ENCODE results near the gene RNF25. TPM values are rescaled to one million over a fixed set of nuclear protein-coding genes. Genes with fewer than 3 reads are reported as not detected.

The RNF25 gene
- total and polyA plus RNA-seq, 2 of the 8 experiments (the other 6 are each of a cell fraction or from before 2014, with no cell fraction given): 19.6 to 29.6 TPM

GRCh38 chr2:218659258-218659987, 12.4 kb downstream of the RNF25 start, which contains the start of the genes BCS1L and ZNF142 (continued):
- TF ChIP-seq BCL11A (IDR thresholded peaks at IDR 0.05; ENCODE audit: low read depth in 2 of 2, low read length in 2 of 2) (no peak), KDM1A (IDR thresholded peaks at IDR 0.05; ENCODE audit: borderline replicate concordance, low read length) (no peak), CHD7 (IDR thresholded peaks at IDR 0.05; ENCODE audit: insufficient replicate concordance, low read length) (no peak)
- TF ChIP-seq, protein P1, sequence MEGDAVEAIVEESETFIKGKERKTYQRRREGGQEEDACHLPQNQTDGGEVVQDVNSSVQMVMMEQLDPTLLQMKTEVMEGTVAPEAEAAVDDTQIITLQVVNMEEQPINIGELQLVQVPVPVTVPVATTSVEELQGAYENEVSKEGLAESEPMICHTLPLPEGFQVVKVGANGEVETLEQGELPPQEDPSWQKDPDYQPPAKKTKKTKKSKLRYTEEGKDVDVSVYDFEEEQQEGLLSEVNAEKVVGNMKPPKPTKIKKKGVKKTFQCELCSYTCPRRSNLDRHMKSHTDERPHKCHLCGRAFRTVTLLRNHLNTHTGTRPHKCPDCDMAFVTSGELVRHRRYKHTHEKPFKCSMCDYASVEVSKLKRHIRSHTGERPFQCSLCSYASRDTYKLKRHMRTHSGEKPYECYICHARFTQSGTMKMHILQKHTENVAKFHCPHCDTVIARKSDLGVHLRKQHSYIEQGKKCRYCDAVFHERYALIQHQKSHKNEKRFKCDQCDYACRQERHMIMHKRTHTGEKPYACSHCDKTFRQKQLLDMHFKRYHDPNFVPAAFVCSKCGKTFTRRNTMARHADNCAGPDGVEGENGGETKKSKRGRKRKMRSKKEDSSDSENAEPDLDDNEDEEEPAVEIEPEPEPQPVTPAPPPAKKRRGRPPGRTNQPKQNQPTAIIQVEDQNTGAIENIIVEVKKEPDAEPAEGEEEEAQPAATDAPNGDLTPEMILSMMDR (IDR thresholded peaks at IDR 0.05; ENCODE audit: control extremely low read depth in 1 of 3, insufficient read depth in 1 of 3, low read depth in 1 of 3, low read length in 3 of 3): 0 out of 4 replicates have a peak, but pooled peaks of 1 of the 3 experiments have one; percentile 7

All from H1 (cell line).